CD14-positive monocyte (primary cell): ENCODE results near the gene ERBB4. TPM values are rescaled to one million over a fixed set of nuclear protein-coding genes. Genes with fewer than 3 reads are reported as not detected.

ENCODE experiments used
- DNase-seq, 3 donors: peaks; one replicate each; pipeline ENCODE4 v3.0.0-alpha.2; 2011 to 2022
- H2AFZ ChIP-seq: 2 replicates; pipeline ENCODE4 v1.6.0; 2012; ENCODE audit warnings: mild to moderate bottlenecking, low read depth, low read length, inconsistent platforms; ENCODE audit not compliant: insufficient read depth, poor library complexity, severe bottlenecking
- H3K27ac ChIP-seq, 2 donors: 1 replicate in 1 of 2; 2 replicates in 1 of 2; pipeline ENCODE4 v1.5.1; 2012 to 2013; ENCODE audit warnings: low read length in 2 of 2, control low read depth in 1 of 2, inconsistent platforms in 1 of 2, low read depth in 1 of 2, mild to moderate bottlenecking in 1 of 2
- H3K27me3 ChIP-seq, 2 donors: one replicate each; pipeline versions ENCODE4 v1.6.0 to v1.6.1; 2011 to 2013; ENCODE audit warnings: low read length in 2 of 2; ENCODE audit not compliant: control insufficient read depth in 2 of 2, insufficient read depth in 2 of 2
- H3K36me3 ChIP-seq, 2 donors: replicated peaks in 1 of 2; 1 replicate in 1 of 2; 2 replicates in 1 of 2; pipeline versions ENCODE4 v1.5.1 to v1.6.1; 2012 to 2013; ENCODE audit warnings: low read length in 2 of 2, control low read depth in 1 of 2, inconsistent platforms in 1 of 2, mild to moderate bottlenecking in 1 of 2; ENCODE audit not compliant: insufficient read depth in 2 of 2, control insufficient read depth in 1 of 2
- H3K4me1 ChIP-seq, 2 donors: 1 replicate in 1 of 2; 2 replicates in 1 of 2; pipeline versions ENCODE4 v1.5.1 to v1.6.1; 2012 to 2013; ENCODE audit warnings: low read length in 2 of 2, control low read depth in 1 of 2, inconsistent platforms in 1 of 2, mild to moderate bottlenecking in 1 of 2, moderate library complexity in 1 of 2; ENCODE audit not compliant: insufficient read depth in 2 of 2, control insufficient read depth in 1 of 2
- H3K4me2 ChIP-seq: replicated peaks from 2 replicates; pipeline ENCODE3; 2012; ENCODE audit warnings: low read length, moderate library complexity, mild to moderate bottlenecking; ENCODE audit not compliant: poor library complexity, severe bottlenecking; ENCODE audit errors: extremely low read depth
- H3K4me3 ChIP-seq, 3 experiments: fragments of 200-600 bp in 1 of 3; sonication (generic) in 1 of 3; replicated peaks in 1 of 3; 1 replicate in 2 of 3; 2 replicates in 1 of 3; pipeline ENCODE4 v1.5.1; 2011 to 2013; ENCODE audit warnings: low read length in 3 of 3, mild to moderate bottlenecking in 3 of 3, control low read depth in 2 of 3, low read depth in 2 of 3, inconsistent platforms in 1 of 3, moderate library complexity in 1 of 3
- H3K79me2 ChIP-seq: 2 replicates; pipeline ENCODE4 v1.6.0; 2012; ENCODE audit warnings: mild to moderate bottlenecking, control low read depth, inconsistent platforms, low read length, moderate library complexity; ENCODE audit not compliant: insufficient read depth
- H3K9ac ChIP-seq: 2 replicates; pipeline ENCODE4 v1.6.0; 2017; ENCODE audit warnings: low read length, mild to moderate bottlenecking; ENCODE audit not compliant: insufficient read depth, poor library complexity, severe bottlenecking
- H3K9me3 ChIP-seq, 2 donors: replicated peaks in 1 of 2; 1 replicate in 1 of 2; 2 replicates in 1 of 2; pipeline versions ENCODE4 v1.5.1 to v1.6.1; 2012 to 2013; ENCODE audit warnings: low read length in 2 of 2, control low read depth in 1 of 2; ENCODE audit not compliant: control insufficient read depth in 1 of 2, insufficient read depth in 1 of 2
- H4K20me1 ChIP-seq: 2 replicates; pipeline ENCODE4 v1.6.0; 2012; ENCODE audit warnings: mild to moderate bottlenecking, low read length, control low read depth, moderate library complexity; ENCODE audit not compliant: insufficient read depth
- H3K27ac Mint-ChIP-seq, 7 donors: one replicate each; pipeline ENCODE4 v1.8.0; 2020; ENCODE audit warnings: mild to moderate bottlenecking in 7 of 7, mixed read lengths in 7 of 7, moderate library complexity in 6 of 7, inconsistent platforms in 2 of 7
- H3K27me3 Mint-ChIP-seq, 3 donors: one replicate each; pipeline ENCODE4 v1.8.0; 2021 to 2022; ENCODE audit warnings: low read depth in 3 of 3, mild to moderate bottlenecking in 3 of 3, mixed read lengths in 3 of 3, moderate library complexity in 3 of 3, inconsistent platforms in 1 of 3
- H3K36me3 Mint-ChIP-seq, 2 donors: one replicate each; pipeline ENCODE4 v1.8.0; 2020; ENCODE audit warnings: mixed read lengths in 2 of 2, inconsistent platforms in 1 of 2, mild to moderate bottlenecking in 1 of 2
- H3K4me1 Mint-ChIP-seq: one replicate; pipeline ENCODE4 v1.8.0; 2020; ENCODE audit warnings: mild to moderate bottlenecking, mixed read lengths
- H3K4me3 Mint-ChIP-seq, 2 donors: one replicate each; pipeline ENCODE4 v1.8.0; 2020; ENCODE audit warnings: mild to moderate bottlenecking in 2 of 2, mixed read lengths in 2 of 2, moderate library complexity in 1 of 2
- H3K9me3 Mint-ChIP-seq, 7 donors: one replicate each; pipeline ENCODE4 v1.8.0; 2020 to 2022; ENCODE audit warnings: mixed read lengths in 7 of 7, mild to moderate bottlenecking in 6 of 7, moderate library complexity in 6 of 7, inconsistent platforms in 2 of 7
- CTCF ChIP-seq: fragments of 200-600 bp; IDR thresholded peaks from one replicate; pipeline ENCODE4 v1.8.0; 2022; ENCODE audit warnings: antibody characterized with exemption, mild to moderate bottlenecking
- WGBS: methylation state at CpG from one replicate; pipeline ENCODE4 v1.1.5; 2013; ENCODE audit warnings: missing lambda C conversion rate; ENCODE audit not compliant: insufficient coverage; 5-methylcytosine and 5-hydroxymethylcytosine counted together
- intact Hi-C, 2 donors: fragments of 100-400 bp; cut with micrococcal nuclease; formaldehyde crosslinking; loops; one replicate each; pipeline versions ENCODE4 v1.15.0 to v1.15.1; 2023
- polyA plus RNA-seq, 3 donors: library from polyadenylated mRNA; depleted of rRNA in 1 of 3; unstranded in 2 of 3; stranded (reverse) in 1 of 3; fragments of 300-500 nt in 2 of 3; fragments of >200 nt in 1 of 3; fragmentation: Illumina TruSeq in 2 of 3; gene quantifications; 1 replicate in 2 of 3; 2 replicates in 1 of 3; pipeline ENCODE4 v1.2.3, GENCODE V29; 2012 to 2021

The ERBB4 gene
- polyA plus RNA-seq, 3 donors = not detected

- no peaks in the 10 kb centered on the region for H3K36me3 ChIP-seq
- 33% methylated on average over 1 of the region's 7 CpGs for WGBS
- H3K27ac Mint-ChIP-seq = no peak overlapping the region
- peaks cover 0 to 7% of the 10 kb centered on the region in 2 donors for H3K9me3 ChIP-seq
- H4K20me1 ChIP-seq = no peaks in the 10 kb centered on the region
- H3K9me3 Mint-ChIP-seq = peaks cover 0 to 7% (median 0%) of the 10 kb centered on the region in 7 donors
- no peaks in the 10 kb centered on the region for H3K4me1 ChIP-seq
- intact Hi-C loops = no loop called here
- no peak overlapping the region for H3K27ac ChIP-seq
- TF ChIP-seq CTCF = no peak
- H3K4me1 Mint-ChIP-seq = no peaks in the 10 kb centered on the region
- no peak overlapping the region for H3K4me3 Mint-ChIP-seq
- DNase-seq = no peak
- H2AFZ ChIP-seq = no peak overlapping the region
- no peaks in the 10 kb centered on the region for H3K79me2 ChIP-seq
- no peaks in the 10 kb centered on the region for H3K27me3 Mint-ChIP-seq
- no peak overlapping the region for H3K4me3 ChIP-seq
- H3K9ac ChIP-seq = no peak overlapping the region
- no peak overlapping the region for H3K4me2 ChIP-seq
- H3K36me3 Mint-ChIP-seq = no peaks in the 10 kb centered on the region
- no peaks in the 10 kb centered on the region for H3K27me3 ChIP-seq
Measured at GRCh38 chr2:212109792-212110680, 428.6 kb downstream of the ERBB4 start.

- H3K27ac Mint-ChIP-seq = no peak overlapping the region
- no peaks in the 10 kb centered on the region for H3K36me3 ChIP-seq
Measured at GRCh38 chr2:212109217-212109616, 429.4 kb downstream of the ERBB4 start.

More at GRCh38 chr2:212109217-212109616, 429.4 kb downstream of the ERBB4 start:
- H3K4me2 ChIP-seq = no peak overlapping the region
- H3K79me2 ChIP-seq = no peaks in the 10 kb centered on the region
- no peak for TF ChIP-seq CTCF
- no peak overlapping the region for H2AFZ ChIP-seq
- no peak overlapping the region for H3K9ac ChIP-seq
- 100% methylated on average over 1 of the region's 1 CpG for WGBS
- peaks cover 0 to 7% of the 10 kb centered on the region in 2 donors for H3K9me3 ChIP-seq
- H4K20me1 ChIP-seq = no peaks in the 10 kb centered on the region
- no peak overlapping the region for H3K4me3 Mint-ChIP-seq
- H3K27me3 Mint-ChIP-seq = no peaks in the 10 kb centered on the region
- H3K27me3 ChIP-seq = no peaks in the 10 kb centered on the region
- no peaks in the 10 kb centered on the region for H3K36me3 Mint-ChIP-seq
- DNase-seq = no peak
- no peak overlapping the region for H3K4me3 ChIP-seq
- H3K9me3 Mint-ChIP-seq = peaks cover 0 to 7% (median 0%) of the 10 kb centered on the region in 7 donors
- H3K4me1 ChIP-seq = no peaks in the 10 kb centered on the region
- intact Hi-C loops = no loop called here
- H3K4me1 Mint-ChIP-seq = no peaks in the 10 kb centered on the region
- H3K27ac ChIP-seq = no peak overlapping the region
